ENCODE data around the gene ACSF2. TPM values are rescaled to one million over a fixed set of nuclear protein-coding genes. Genes with fewer than 3 reads are reported as not detected.
A peak's percentile ranks its signal among the peaks of the same experiment; 100 is the strongest.

Gene ACSF2
- total RNA-seq, 1 donor from 2014 or later, result 29.9 TPM

GRCh38 chr17:50439008-50439407, 13.0 kb downstream of the ACSF2 start:
- DNase-seq (ENCODE audit: low read depth), result peak; percentile 44

DNA sequence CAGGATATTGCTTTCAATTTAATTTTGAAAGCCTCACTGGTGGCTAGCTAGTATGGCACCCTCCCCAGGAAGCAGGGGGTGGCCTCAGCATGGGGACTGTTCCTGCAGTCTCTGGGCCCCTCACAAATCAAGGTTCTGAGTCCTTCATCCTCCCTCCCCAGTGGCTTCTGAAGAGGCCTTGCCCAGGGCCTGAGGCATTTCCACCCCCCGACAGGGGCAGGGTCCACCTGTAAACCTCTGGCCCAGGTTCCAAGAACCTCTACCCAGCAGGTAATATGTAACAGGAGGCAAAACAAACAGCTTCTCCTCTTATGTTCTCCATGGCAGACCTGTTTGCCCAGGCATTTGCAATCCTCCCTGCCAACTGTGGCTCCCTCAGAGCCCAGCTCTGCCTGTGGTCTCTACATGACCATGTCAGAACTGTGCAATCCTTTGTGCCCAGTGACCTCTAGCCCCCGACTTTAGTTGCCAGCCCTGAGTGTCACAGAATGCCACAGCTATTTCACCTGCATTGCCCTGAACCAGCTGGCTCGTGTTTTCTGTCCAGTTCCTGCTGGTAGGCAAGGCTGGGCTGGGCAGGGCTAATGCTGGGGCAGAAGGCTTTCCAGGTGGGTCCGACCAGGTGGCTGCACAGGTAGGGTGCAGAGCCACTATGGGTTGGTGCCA, 14.3 kb downstream of the ACSF2 start:
- DNase-seq (ENCODE audit: low read depth), result peak; percentile 58

DNA sequence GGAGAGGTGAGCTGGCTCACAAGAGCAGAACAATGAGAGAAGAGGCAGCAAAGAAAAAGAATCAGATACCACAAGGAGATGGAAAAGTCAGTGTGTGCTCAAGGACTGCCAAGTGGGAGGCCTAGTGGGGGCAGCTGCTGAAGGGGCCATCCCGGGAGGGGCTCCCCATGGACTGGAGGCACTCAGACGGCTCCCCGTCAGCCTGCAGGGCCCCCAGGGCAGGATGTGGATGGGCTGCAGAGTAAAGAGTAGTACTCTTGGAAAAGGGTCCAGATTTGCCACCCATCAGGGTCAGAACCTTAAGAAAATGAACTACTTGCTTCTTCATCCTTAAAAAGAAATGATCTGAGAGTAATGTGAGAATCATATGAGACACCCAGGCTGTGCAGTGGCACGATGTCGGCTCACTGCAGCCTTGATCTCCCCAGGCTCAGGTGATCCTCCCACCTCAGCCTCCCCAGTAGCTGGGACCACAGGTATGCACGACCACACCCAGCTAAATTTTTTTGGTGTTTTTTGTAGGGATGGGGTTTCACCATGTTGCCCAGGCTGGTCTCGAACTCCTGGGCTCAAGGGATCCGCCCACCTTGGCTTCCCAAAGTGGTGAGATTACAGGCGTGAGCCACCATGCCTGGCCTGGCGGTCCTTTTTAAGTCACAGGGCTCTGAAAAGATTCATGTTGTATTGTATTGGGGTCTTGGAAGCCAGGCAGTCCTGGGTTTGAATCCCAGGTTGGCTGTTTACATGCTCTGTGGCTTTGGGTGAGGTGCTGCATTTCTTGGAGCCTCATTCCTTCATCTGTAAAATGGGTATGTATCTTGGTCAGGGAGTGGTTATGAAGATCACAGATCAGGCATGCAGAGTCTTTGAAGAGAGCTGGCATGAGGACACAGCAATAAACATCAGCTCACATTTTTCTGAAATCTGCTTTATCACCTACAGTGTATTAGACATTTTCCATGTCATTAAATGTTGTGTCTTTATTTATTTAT, 15.1 kb downstream of the ACSF2 start:
- DNase-seq (ENCODE audit: low read depth), result no peak

DNA sequence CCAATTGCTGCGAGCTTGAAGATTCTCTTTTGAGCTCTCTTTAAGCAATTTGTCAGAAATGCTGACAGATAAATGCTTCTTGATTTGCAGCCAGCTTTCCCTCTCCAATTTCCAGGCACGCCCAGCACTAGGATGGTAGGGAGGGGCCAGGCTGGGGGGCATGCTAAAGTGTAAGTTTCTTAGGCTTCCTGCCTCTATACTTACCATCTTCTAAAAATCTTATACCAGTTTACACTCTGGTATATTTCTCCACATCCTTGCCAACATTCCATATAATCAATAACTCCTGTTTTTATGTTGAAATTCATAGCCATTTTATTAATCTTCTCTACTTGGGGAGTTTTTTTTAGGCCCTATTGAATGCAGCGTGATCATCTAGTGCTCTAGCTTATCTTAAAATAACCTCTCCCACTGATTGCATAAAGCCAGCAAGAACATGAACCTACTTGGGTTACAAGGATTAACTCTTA, 17.5 kb downstream of the ACSF2 start:
- peak; percentile 75 for DNase-seq (ENCODE audit: low read depth)

DNA sequence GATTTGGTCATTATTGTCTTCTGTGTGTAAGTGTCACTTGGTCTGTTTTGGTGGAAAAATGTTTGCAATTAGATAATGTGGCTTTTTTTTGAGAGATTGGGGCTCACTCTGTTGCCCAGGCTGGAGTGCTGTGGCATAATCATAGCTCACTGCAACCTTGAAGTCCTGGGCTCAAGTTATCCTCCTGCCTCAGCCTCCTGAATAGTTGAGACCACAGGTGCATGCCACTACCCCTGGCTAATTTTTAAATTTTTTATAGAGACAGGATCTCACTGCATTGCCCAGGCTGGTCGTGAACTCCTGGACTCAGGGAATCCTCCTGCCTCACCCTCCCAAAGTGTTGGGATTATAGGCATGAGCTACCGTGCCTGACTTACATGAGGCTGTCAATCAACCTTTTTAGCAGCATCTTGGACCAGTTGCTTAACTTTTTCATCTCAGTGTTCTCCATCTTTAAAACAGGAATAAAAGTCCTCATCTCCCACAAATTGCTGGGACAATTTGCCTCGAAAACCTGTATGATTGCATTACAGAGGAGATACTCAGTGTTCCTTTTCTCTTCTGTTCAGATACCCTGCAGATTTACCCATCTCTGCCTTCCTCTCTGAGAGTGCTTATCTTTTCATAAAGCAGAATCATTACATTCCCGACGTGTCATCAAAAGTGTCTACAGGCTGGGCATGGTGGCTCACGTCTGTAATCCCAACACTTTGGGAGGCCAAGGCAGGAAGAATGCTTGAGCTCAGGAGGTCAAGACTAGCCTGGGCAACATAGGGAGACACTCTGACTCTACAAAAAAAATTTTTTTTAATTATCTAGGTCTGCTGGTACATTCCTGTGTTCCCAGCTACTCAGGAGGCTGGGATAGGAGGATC, 19.1 kb downstream of the ACSF2 start:
- no peak for DNase-seq (ENCODE audit: low read depth)

- no peak for DNase-seq (ENCODE audit: low read depth)
Observed at GRCh38 chr17:50445730-50446325, 19.8 kb downstream of the ACSF2 start.

DNA sequence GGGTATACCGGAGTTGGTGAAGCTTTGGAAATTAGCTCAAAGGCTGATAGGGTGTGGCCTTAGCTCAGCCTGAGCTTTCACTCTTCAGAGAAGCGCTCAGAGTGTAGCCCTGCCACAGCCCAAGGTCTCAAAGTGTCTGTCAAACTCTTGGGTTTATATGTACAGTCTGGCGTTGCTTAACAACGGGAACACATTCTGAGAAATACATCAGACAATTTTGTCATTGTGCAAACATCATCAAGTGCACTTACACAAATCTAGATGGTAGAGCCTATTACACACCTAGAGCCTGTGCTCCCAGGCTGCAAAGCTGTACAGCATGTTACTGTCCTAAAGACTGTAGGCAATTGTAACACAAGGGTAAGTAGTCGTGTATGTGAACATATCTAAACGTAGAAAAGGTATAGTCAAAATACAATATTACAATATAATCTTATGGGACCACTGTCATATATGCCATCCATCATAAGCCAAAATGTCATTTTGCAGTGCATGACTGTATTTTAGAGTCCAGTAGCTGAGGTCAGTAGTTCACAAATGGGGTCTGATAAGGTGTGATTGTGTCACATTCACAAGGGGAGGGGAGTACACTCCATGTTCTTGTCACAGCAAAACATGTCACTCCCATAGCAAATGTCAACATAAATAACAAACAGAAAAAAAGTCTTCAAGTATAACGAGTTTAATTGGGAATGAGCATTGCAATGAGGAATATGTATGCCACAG, 22.0 kb downstream of the ACSF2 start:
- DNase-seq (ENCODE audit: low read depth), result no peak

GRCh38 chr17:50448643-50449042, 22.6 kb downstream of the ACSF2 start:
- no peak for DNase-seq (ENCODE audit: low read depth)

- no peak for DNase-seq (ENCODE audit: low read depth)
Observed at GRCh38 chr17:50451943-50452629, 26.1 kb downstream of the ACSF2 start.

DNA sequence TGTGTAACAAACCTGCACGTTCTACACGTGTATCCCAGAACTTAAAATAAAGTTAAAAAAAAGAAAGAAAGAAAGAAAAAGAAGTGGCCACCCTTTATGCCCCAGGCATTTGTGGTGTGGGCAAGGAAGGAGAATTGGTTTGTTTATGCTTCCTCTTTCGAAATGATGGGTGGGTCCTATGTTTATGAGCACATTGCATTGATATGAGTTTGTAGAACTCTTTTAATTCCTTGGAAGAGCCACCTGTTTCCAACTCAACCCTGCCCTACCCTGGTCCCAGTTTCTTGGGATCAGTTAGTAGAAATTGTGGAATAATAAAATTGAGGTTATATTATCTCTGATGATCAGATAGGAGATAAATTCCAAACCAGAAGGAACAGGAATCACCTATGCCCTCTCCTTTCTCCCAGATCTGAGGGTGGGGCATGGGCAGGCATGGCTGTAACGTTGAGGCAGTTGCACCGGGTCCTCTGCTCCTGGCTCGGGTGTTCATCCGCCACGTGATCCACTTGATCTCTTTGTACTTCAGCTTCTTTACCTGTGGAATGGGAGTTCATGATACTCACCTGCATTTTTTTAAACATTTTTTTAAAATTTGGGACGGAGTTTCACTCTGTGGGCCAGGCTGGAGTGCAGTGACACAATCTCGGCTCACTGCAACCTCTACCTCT, 26.7 kb downstream of the ACSF2 start:
- DNase-seq (ENCODE audit: low read depth), result no peak

- DNase-seq (ENCODE audit: low read depth), result no peak
Observed at GRCh38 chr17:50453901-50454300, 27.9 kb downstream of the ACSF2 start.

DNA sequence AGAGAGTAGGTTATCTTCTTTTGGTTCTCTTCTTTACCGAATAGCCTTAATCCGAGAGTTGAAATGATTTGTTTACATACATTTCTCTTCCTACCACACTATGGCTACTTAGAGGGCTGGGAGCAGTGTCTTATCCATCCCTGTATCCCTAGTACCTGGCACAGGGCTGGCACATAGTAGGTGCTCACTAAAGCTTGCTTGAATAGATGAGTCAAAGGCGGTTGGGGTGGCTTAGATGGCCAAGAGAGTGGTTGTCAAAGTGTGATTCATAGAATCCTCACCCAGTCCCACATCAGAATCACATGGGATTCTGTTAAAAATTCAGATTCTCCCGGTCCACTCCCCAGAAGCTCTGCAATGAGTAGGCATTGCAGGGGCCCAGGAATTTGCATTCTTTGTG, 31.6 kb downstream of the ACSF2 start:
- no peak for DNase-seq (ENCODE audit: low read depth)

DNA sequence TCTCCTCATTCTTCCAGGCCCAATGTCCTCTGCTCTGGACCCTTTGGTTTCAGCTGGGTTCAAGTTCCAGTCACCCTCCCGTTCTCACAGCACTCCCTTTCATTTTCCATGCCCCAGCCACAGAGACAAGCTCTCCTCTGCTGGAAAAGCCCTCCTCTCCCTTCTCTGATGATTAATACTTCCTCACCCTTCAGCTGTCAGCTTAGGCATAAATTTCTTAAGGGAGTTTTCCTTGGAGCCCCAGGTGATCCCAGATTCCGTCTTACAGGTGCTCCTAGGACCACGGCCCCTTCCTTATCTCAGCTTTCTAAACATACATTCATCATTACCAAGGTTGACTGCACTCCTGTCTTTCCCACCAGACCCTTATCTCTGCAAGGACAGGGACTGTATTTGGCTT, 32.3 kb downstream of the ACSF2 start:
- DNase-seq (ENCODE audit: low read depth), result no peak

- no peak for DNase-seq (ENCODE audit: low read depth)
Observed at GRCh38 chr17:50458701-50459676, 33.0 kb downstream of the ACSF2 start.

DNA sequence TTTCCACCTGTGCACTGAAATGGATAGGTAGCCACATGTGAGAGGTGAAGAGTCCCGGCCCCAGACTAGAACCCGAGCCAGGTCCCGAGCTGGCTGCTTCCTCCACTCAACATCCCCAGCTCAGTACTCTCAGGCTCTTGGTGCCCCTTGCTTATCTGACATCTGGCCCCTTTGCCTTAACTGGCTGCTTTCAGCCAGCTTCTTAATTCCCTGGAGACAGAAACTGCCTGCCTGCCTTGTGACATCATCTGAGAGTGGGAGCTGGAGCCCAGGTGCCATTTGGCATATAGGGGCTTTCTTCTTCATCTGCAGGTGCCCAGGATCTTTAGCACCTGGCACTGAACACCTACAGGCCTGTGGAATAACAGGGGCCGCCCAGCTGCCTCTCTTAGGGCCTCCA, 33.7 kb downstream of the ACSF2 start:
- no peak for DNase-seq (ENCODE audit: low read depth)

- no peak for DNase-seq (ENCODE audit: low read depth)
Observed at GRCh38 chr17:50460831-50461526, 35.0 kb downstream of the ACSF2 start.

DNA sequence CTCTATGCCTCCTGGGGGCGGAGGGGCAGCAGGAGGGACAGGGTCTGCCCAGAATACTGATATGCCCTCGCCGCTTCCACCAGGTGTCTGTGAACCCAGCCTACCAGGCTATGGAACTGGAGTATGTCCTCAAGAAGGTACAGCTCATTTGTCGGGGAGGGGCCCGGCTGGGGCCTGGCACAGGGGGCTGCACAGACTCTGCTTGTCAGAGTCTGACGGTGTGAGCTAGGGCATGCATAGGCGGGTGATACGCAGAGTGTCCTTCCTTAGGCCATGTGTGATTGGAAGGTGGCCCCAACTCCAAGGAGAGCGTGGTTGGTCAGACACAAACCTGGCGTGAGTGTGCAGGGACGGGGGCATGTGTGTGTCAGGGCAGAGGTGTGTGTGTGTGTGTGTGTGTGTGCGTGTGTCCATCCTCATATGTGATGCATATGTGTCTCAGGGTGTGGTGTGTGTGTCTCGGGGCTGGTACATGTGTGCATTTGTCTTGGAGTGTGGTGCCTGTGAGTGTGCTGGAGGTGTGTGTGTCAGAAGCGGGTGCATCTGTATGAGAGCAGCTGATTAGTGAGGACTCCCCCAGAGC, 35.6 kb downstream of the ACSF2 start:
- no peak for DNase-seq (ENCODE audit: low read depth)
